HPDE6-E6E7 (cell line): ENCODE measurements around the gene CYTH1.
"Not testable (repeated sequence)": the region's sequence is repeated elsewhere in the genome, so short reads cannot be mapped to it uniquely, and the experiment has no call there.

ENCODE experiments used
- DNase-seq: peaks from one replicate; pipeline ENCODE4 v3.0.0; 2011; ENCODE audit warnings: missing footprints; ENCODE audit errors: extremely low spot score

Gene CYTH1

GRCh38 chr17:78761789-78762406 is 20.2 kb downstream of the CYTH1 start:
- no peak for DNase-seq

GRCh38 chr17:78759969-78760352 is 22.1 kb downstream of the CYTH1 start:
- DNase-seq = no peak

GRCh38 chr17:78759203-78759968 is 22.7 kb downstream of the CYTH1 start:
- no peak for DNase-seq

DNA sequence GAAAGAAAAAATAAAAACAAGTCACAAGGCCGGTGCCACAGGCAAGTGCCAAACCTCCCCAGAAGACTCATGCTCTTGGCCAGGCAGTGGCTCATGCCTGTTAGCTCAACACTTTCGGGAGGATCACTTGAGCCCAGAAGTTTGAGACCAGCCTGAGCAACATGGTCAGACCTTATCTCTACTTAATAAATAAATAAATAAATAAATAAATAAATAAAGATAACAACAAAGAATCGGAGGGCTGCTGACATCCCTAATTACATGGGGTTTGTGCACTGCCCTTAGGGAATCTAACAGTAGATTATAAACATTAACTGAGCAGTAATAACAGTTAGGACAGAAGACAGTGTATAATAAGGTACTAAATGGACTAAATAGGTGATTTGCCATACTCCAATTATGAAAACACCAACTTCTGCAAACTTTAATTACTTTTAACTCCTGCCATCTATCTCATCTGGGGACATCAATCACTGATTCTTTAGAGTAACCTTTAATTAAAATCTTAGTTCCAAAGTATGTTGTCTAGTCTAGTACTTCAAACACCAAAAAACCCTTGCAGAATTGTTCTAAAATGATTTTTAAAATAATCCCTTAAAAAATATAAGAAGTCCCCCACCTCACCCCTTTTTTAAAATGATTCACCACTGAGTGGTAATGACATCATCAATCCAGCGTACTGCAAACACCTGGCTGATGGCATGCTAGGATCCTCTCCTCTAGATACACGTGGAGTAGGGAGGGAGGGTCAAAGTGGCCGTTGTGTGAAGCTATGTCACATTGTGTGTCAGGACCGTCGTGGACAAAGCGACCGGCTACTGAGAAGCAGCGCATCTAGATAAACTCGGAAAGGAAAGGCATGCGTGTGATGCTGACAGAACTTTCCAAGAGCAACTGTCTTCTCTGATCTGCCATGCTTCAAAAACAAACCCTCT is 28.5 kb downstream of the CYTH1 start:
- DNase-seq = no peak

DNA sequence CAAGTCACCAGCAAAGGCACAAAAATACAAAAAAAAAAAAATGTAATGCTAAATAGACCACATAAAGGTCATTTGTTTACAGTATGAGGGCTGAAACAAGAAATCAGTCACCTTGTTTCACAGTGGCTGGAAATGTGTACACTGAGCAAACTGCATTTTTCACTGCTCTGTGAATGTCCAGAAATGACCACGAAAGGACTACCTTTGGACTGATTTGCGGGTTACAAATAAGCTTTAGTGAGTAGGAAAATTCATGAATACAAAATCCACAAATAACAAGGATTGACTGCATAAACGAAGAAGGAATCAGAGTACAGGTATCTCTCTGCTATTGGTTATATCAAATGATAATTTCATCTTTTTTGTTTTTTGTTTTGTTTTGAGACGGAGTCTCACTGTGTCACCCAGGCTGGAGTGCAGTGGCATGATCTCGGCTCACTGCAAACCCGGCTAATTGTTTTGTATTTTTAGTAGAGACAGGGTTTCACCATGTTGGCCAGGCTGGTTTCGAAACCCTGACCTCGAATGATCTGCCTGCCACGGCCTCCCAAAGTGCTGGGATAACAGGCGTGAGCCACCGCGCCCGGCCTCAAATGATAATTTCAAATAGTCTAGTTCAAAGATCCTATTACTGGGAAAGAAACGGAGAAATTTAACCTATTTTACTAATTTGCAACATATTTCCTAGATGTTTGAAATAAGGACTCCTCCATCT is 30.5 kb downstream of the CYTH1 start:
- DNase-seq = no peak

DNA sequence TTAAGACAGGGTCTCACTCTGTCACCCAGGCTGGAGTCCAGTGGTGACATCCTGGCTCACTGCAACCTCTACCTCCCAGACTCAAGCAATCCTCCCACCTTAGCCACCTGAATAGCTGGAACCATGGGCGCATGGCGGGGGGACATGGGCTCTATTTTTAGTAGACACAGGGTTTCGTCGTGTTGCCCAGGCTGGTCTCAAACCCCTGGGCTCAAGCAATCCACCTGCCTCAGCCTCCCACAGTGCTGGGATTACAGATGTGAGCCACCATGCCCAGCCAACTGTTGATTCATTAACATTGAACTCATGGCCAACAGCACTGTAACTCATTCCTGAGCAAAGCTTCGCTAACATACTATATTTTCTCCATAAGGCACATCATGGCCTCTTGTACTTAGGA is 31.1 kb downstream of the CYTH1 start:
- not testable (repeated sequence) for DNase-seq

GRCh38 chr17:78748730-78749317 is 33.2 kb downstream of the CYTH1 start:
- DNase-seq = no peak

GRCh38 chr17:78748048-78748729 is 33.9 kb downstream of the CYTH1 start:
- no peak for DNase-seq

GRCh38 chr17:78747488-78747887 is 34.6 kb downstream of the CYTH1 start:
- DNase-seq = no peak

DNA sequence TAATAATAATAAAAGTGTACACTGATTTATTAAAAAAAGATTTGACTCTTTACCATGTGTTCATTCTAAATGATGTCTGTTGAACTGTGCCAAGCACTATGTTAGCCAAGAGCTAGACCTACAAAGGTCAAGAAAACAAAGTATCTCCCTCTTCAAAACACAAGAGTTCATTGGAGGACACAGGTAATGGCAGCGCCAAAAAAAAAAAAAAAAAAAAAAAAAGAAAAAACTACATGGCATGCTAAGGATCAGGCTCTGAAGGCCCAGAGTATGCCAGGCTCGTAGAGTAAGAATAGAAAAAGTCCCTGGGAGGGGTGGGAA is 35.2 kb downstream of the CYTH1 start:
- DNase-seq = no peak

GRCh38 chr17:78746263-78746948 is 35.7 kb downstream of the CYTH1 start:
- DNase-seq = no peak

- no peak for DNase-seq
Measured at GRCh38 chr17:78745407-78746088, 36.5 kb downstream of the CYTH1 start.

GRCh38 chr17:78742901-78743300 is 39.2 kb downstream of the CYTH1 start:
- no peak for DNase-seq

DNA sequence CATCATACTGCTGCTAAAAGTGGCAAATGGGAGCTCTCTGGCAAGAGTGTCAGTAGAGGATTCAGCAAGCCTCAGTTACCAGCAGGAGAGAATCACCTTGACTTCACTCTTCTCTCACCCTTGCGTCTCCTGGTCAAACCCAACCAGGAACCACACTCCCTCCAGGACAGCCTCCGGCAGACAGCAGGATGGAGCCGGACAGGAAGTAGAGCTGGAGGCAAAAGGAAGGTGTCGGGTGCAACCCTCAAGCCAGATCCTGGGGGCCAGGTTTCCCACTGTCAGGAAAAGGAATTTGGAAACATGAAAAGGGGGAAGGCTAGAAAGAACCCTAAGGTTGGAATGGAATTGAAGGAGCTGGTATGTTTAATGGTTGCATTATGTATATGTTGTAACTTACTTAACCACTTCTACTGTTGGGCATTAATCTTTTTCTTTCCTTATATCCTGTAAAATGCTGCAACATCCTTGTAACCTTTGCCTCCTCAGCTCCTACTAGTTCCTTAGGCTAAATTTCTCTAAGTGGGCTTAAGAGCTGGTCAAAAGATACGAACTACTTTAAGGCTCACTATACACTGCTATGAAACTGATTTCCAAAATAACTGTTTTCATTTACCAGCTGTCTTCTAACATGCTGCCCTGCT is 40.3 kb downstream of the CYTH1 start:
- no peak for DNase-seq

DNA sequence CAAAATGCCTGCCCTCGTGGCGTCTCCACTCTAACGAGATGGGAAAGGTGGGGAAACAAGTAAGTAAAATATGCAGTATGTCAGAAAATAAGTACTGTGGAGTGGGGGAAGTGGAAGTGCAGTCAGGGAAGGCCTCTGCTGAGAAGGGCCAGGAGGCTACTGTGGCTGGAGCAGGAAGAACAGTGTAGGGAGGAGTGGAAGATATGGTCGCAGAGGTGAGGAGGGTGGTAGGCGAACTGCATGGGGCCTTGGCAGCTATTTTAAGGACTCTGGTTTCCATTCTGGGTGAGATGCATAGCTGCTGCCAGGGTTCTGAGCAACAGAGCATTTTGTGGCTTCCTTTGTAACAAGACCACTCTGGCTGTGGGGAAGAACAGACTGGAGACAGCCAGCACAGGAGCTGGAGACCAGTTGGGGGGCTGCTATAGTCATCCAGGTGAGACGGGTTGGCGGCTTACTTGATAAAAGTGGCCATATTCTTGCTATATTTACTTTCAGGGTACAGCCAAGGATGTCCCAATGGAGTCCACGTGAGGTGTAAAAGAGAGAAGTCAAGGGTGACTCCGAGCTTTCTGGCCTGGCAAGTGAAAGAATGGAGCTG is 42.6 kb downstream of the CYTH1 start:
- DNase-seq = no peak

DNA sequence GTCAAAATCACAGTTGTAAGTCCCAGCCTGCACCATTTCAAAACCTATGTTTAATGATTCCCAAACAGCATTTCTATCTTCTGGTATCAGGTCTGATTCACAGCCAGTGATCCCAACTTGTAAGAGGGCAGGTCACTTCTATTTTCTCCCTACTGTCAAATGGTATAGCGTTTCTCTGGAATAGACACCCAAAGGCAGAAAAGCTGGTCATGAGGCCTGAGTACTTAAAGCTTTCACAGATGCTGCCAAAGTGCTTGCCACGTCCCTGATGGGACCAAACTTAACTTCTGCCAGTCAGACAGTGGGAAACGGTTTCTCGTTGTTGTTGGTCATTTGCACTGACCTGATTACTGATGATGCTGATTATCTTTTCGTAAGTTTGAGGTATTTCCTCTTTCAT is 43.4 kb downstream of the CYTH1 start:
- DNase-seq = no peak

DNA sequence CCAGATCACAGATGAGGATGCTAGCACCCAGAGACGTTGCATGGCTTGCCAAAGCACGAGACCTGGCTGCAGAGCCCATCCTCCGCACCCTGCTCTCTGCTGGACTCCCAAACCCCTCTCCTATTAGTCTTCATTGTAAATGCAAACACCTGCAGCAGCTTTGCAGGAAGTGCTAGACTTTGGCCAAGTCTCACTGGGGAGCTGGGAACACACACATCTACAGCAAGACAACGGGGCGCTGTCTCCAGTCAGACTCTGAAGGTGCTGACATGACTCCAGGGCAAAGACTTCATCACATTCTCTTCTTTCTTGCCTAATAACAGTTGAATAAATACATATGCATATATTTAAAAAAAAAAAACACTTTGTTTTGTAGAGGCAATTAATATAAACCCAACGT is 43.8 kb downstream of the CYTH1 start:
- no peak for DNase-seq

DNA sequence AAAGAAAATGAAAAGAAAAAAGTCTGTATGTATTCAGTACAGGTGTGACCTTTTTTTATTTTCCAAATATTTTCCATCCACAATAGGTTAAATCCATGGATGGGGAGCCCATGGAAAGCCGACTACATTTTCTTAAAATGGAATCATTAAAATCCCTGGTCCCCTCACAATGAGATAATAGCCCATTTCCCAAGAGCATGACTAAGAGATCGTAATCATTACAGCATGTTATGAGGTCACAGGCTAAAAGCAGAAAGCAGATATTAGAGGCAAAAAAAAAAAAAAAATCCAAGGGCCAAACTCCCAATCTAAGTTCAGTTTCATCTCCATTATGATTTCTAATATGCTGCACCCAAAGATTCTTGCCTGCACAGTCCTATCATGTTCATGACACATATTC is 44.7 kb downstream of the CYTH1 start:
- DNase-seq = no peak

- peak; percentile 93 for DNase-seq
Measured at GRCh38 chr17:78736526-78737079, 45.5 kb downstream of the CYTH1 start.
